HepG2 (cell line): Measurements from ENCODE around the gene ASPRV1. TPM values are rescaled to one million over a fixed set of nuclear protein-coding genes. Genes with fewer than 3 reads are reported as not detected.

ENCODE experiments used
- ATAC-seq: fragments of 200-7000 bp; cut with Tn5 transposase; 3 replicates; pipeline ENCODE4 v1.9.1; 2020; ENCODE audit warnings: mild to moderate bottlenecking, moderate library complexity
- BruUV-seq: library from RNA; stranded (reverse); fragments of 400-500 nt; replicated peaks from 2 replicates; lab custom pipeline; 2021; lab: Mats Ljungman, UMichigan
- CTCF ChIA-PET: fragments of 300-600 bp; formaldehyde crosslinking; extraction: SDS; loops from one replicate; lab custom pipeline; 2021; ENCODE audit warnings: low total read pairs, inconsistent platforms, low intra/inter-chr PET ratio; lab: Yijun Ruan, JAX
- POLR2A ChIA-PET: fragments of 350-600 bp; sonication (Branson Sonifier 250); formaldehyde crosslinking; loops from one replicate; lab custom pipeline; 2020; ENCODE audit warnings: antibody characterized with exemption, inconsistent platforms; lab: Yijun Ruan, JAX
- DNase-seq: peaks from one replicate; pipeline ENCODE4 v3.0.0-alpha.2; 2015; ENCODE audit warnings: low spot score
- FAIRE-seq: peaks from 3 replicates; lab custom pipeline; 2011; peaks lifted over from hg19 to GRCh38; lab: Jason Lieb, UNC
- H2AFZ ChIP-seq: one replicate; pipeline ENCODE4 v1.6.1; 2011; ENCODE audit warnings: low read length, inconsistent platforms
- H3K27ac ChIP-seq: fragments of 300-600 bp; 3 replicates; pipeline ENCODE4 v1.8.0; 2011; ENCODE audit warnings: mixed run types, mild to moderate bottlenecking, mixed read lengths, low read length, inconsistent platforms; ENCODE audit not compliant: insufficient read depth; ENCODE audit errors: extremely low read length
- H3K27me3 ChIP-seq, 2 experiments: fragments of 200-600 bp in 1 of 2; 2 replicates in 1 of 2; 3 replicates in 1 of 2; pipeline versions ENCODE4 v1.6.0 to v1.8.0; 2011; ENCODE audit warnings: low read length in 2 of 2, mild to moderate bottlenecking in 2 of 2, moderate library complexity in 2 of 2, inconsistent platforms in 1 of 2; ENCODE audit not compliant: insufficient read depth in 2 of 2, control insufficient read depth in 1 of 2
- H3K36me3 ChIP-seq, 2 experiments: fragments of 200-600 bp in 1 of 2; replicated peaks in 1 of 2; 2 replicates in 1 of 2; 3 replicates in 1 of 2; pipeline versions ENCODE4 v1.5.1 to v1.8.0; 2011; ENCODE audit warnings: low read length in 2 of 2, inconsistent platforms in 1 of 2; ENCODE audit not compliant: insufficient read depth in 2 of 2, control insufficient read depth in 1 of 2
- H3K4me1 ChIP-seq: 2 replicates; pipeline ENCODE4 v1.5.1; 2012; ENCODE audit warnings: low read length, inconsistent platforms; ENCODE audit not compliant: insufficient read depth
- H3K4me2 ChIP-seq: 2 replicates; pipeline ENCODE4 v1.6.0; 2011; ENCODE audit warnings: low read depth, low read length, inconsistent platforms
- H3K4me3 ChIP-seq, 3 experiments: fragments of 200-600 bp in 1 of 3; sonication (generic), shearing (Covaris generic) in 1 of 3; replicated peaks in 1 of 3; 2 replicates each; pipeline ENCODE4 v1.5.1; 2011 to 2016; ENCODE audit warnings: low read length in 3 of 3, inconsistent platforms in 2 of 3, low read depth in 2 of 3, mild to moderate bottlenecking in 2 of 3, control low read depth in 1 of 3, mixed read lengths in 1 of 3; ENCODE audit not compliant: insufficient read depth in 1 of 3
- H3K79me2 ChIP-seq: one replicate; pipeline ENCODE4 v1.6.1; 2011; ENCODE audit warnings: low read length, inconsistent platforms; ENCODE audit not compliant: insufficient read depth
- H3K9ac ChIP-seq: 2 replicates; pipeline ENCODE4 v1.6.0; 2011; ENCODE audit warnings: mild to moderate bottlenecking, low read depth, low read length, inconsistent platforms; ENCODE audit not compliant: insufficient read depth
- H3K9me3 ChIP-seq: 2 replicates; pipeline ENCODE4 v1.5.1; 2012; ENCODE audit warnings: mild to moderate bottlenecking, low read length
- H4K20me1 ChIP-seq: 2 replicates; pipeline ENCODE4 v1.6.0; 2011; ENCODE audit warnings: inconsistent platforms, mild to moderate bottlenecking, low read length, moderate library complexity; ENCODE audit not compliant: insufficient read depth
- HNRNPLL ChIP-seq: fragments of 200-400 bp; formaldehyde crosslinking; IDR thresholded peaks from 2 replicates; pipeline ENCODE4 v1.6.1; 2017; ENCODE audit warnings: mild to moderate bottlenecking, low read depth, low read length; ENCODE audit not compliant: poor library complexity, severe bottlenecking
- MIXL1 ChIP-seq: IDR thresholded peaks from 2 replicates; pipeline ENCODE4 v1.6.1; 2016
- TSC22D2 ChIP-seq: sonication (generic); formaldehyde crosslinking; IDR thresholded peaks from 2 replicates; pipeline ENCODE4 v1.5.1; 2020; ENCODE audit warnings: missing genetic modification reagents, mild to moderate bottlenecking, borderline replicate concordance
- ZNF782 ChIP-seq: sonication (generic); formaldehyde crosslinking; IDR thresholded peaks from 2 replicates; pipeline ENCODE4 v1.4.0; 2020; ENCODE audit warnings: missing genetic modification reagents, mild to moderate bottlenecking, borderline replicate concordance
- WGBS: methylation state at CpG from one replicate; pipeline ENCODE4 v1.1.6; 2017; ENCODE audit warnings: low lambda C conversion rate; 5-methylcytosine and 5-hydroxymethylcytosine counted together
- in situ Hi-C: cut with HindIII; loops from 2 replicates; pipeline ENCODE4 v1.10.0; 2017; ENCODE audit warnings: low pct_unique_long_range_greater_than_20kb; ENCODE audit not compliant: extremely low pct_ligation_motif_present
- intact Hi-C: fragments of 100-400 bp; cut with micrococcal nuclease; formaldehyde crosslinking; loops from one replicate; pipeline ENCODE4 v1.10.0; 2022; ENCODE audit not compliant: unreplicated experiment
- polyA plus RNA-seq, 8 experiments: library from polyadenylated mRNA; depleted of rRNA in 3 of 8; stranded (reverse) in 7 of 8; unstranded in 1 of 8; fragments of >200 nt; fragmentation: Illumina TruSeq in 4 of 8; extraction: Trizol in 4 of 8; gene quantifications; 2 replicates each; pipeline versions ENCODE4 v1.2.1 to v1.2.3, GENCODE V29; 2011 to 2016; ENCODE audit warnings: low read depth in 4 of 8, missing spikeins in 1 of 8, mixed read lengths in 1 of 8; ENCODE audit not compliant: insufficient read depth in 1 of 8
- total RNA-seq, 5 experiments: library from RNA; depleted of rRNA; stranded (reverse); fragments of >200 nt; fragmentation: Illumina TruSeq; extraction: Trizol; gene quantifications; 2 replicates each; pipeline ENCODE4 v1.2.3, GENCODE V29; 2016; ENCODE audit warnings: low read depth in 1 of 5
- TF ChIP-seq, protein P1 (sequence below): sonication (generic); formaldehyde crosslinking; IDR thresholded peaks from 2 replicates; pipeline ENCODE4 v1.5.1; 2020; ENCODE audit warnings: missing genetic modification reagents, mild to moderate bottlenecking, borderline replicate concordance
- TF ChIP-seq, protein P2 (sequence below): sonication (generic); formaldehyde crosslinking; IDR thresholded peaks from 2 replicates; pipeline ENCODE4 v1.4.0; 2020; ENCODE audit warnings: mild to moderate bottlenecking, missing genetic modification reagents, borderline replicate concordance
- TF ChIP-seq, protein P3 (sequence below): IDR thresholded peaks from 2 replicates; pipeline ENCODE4 v1.6.1; 2016; ENCODE audit warnings: missing compliant biosample characterization, missing genetic modification reagents, borderline replicate concordance
- TF ChIP-seq, protein P4 (sequence below): sonication (generic); formaldehyde crosslinking; IDR thresholded peaks from 2 replicates; pipeline ENCODE4 v1.4.0; 2020; ENCODE audit warnings: missing genetic modification reagents
- TF ChIP-seq, protein P5 (sequence below): sonication (generic); formaldehyde crosslinking; IDR thresholded peaks from 2 replicates; pipeline ENCODE4 v1.5.0; 2020; ENCODE audit warnings: mild to moderate bottlenecking, missing genetic modification reagents, borderline replicate concordance
- TF ChIP-seq, protein P6 (sequence below): sonication (generic); formaldehyde crosslinking; IDR thresholded peaks from 2 replicates; pipeline ENCODE4 v1.5.0; 2020; ENCODE audit warnings: mild to moderate bottlenecking, low read depth, missing genetic modification reagents, borderline replicate concordance

ASPRV1 gene
- total and polyA plus RNA-seq, 2 of the 13 experiments (the other 11 are each of a cell fraction or from before 2014, with no cell fraction given), result 0.40 to 0.48 TPM

DNA sequence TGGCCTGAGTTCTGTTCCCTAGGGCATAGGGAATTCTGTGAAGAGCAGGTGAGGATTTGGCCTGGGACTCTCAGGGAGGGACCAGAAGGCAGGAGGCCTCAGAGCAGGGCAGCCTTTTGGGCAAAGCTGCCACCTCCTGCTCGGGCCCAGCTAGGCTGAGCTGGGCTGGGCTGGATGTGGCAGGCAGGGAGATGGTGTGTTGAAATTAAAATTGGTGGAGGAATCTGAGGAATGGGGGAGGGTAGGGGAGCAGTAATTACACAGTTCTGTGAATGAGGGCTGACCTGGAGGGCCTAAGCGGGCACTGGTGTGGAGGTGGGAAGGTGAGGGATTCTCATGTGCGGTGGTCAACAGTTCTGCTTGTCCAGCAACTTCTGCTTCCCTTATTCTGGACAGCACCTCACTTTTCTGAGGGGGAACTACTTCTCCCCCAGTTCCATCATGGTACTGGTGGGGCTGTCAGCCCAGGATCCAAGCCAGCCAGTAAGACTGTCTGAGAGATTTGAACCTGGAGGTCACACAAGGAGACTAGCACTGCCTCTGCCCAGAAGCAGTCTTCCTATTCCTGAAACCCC is 22.0 kb upstream of the ASPRV1 start:
- no peak overlapping the region for H3K4me2 ChIP-seq
- H3K9ac ChIP-seq, result no peak overlapping the region
- H3K4me3 ChIP-seq, result no peak overlapping the region
- FAIRE-seq, result no peak
- DNase-seq, result no peak
- ATAC-seq, result no peak
- 75% methylated on average over 3 of the region's 3 CpGs for WGBS
- in situ Hi-C loops (no loop called here), intact Hi-C loops (no loop called here)
- H3K79me2 ChIP-seq, result no peaks in the 10 kb centered on the region
- peaks cover 20% of the 10 kb centered on the region for H3K4me1 ChIP-seq
- no peaks in the 10 kb centered on the region for H4K20me1 ChIP-seq
- H3K27ac ChIP-seq, result no peak overlapping the region
- H2AFZ ChIP-seq, result no peak overlapping the region
- no peaks in the 10 kb centered on the region; a peak in 1 of 5 replicates for H3K27me3 ChIP-seq
- POLR2A ChIA-PET, result no interaction called here
- CTCF ChIA-PET, result no interaction called here
- no TSS peak for BruUV-seq
- no peaks in the 10 kb centered on the region for H3K9me3 ChIP-seq
- no peaks in the 10 kb centered on the region for H3K36me3 ChIP-seq
- TF ChIP-seq, protein P1, sequence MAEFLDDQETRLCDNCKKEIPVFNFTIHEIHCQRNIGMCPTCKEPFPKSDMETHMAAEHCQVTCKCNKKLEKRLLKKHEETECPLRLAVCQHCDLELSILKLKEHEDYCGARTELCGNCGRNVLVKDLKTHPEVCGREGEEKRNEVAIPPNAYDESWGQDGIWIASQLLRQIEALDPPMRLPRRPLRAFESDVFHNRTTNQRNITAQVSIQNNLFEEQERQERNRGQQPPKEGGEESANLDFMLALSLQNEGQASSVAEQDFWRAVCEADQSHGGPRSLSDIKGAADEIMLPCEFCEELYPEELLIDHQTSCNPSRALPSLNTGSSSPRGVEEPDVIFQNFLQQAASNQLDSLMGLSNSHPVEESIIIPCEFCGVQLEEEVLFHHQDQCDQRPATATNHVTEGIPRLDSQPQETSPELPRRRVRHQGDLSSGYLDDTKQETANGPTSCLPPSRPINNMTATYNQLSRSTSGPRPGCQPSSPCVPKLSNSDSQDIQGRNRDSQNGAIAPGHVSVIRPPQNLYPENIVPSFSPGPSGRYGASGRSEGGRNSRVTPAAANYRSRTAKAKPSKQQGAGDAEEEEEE (CRISPR knock-in tag), result no peak
- TF ChIP-seq MIXL1 (CRISPR knock-in tag) (no peak), ZNF782 (CRISPR knock-in tag) (no peak), TSC22D2 (CRISPR knock-in tag) (no peak), HNRNPLL (no peak)
- TF ChIP-seq, protein P2, sequence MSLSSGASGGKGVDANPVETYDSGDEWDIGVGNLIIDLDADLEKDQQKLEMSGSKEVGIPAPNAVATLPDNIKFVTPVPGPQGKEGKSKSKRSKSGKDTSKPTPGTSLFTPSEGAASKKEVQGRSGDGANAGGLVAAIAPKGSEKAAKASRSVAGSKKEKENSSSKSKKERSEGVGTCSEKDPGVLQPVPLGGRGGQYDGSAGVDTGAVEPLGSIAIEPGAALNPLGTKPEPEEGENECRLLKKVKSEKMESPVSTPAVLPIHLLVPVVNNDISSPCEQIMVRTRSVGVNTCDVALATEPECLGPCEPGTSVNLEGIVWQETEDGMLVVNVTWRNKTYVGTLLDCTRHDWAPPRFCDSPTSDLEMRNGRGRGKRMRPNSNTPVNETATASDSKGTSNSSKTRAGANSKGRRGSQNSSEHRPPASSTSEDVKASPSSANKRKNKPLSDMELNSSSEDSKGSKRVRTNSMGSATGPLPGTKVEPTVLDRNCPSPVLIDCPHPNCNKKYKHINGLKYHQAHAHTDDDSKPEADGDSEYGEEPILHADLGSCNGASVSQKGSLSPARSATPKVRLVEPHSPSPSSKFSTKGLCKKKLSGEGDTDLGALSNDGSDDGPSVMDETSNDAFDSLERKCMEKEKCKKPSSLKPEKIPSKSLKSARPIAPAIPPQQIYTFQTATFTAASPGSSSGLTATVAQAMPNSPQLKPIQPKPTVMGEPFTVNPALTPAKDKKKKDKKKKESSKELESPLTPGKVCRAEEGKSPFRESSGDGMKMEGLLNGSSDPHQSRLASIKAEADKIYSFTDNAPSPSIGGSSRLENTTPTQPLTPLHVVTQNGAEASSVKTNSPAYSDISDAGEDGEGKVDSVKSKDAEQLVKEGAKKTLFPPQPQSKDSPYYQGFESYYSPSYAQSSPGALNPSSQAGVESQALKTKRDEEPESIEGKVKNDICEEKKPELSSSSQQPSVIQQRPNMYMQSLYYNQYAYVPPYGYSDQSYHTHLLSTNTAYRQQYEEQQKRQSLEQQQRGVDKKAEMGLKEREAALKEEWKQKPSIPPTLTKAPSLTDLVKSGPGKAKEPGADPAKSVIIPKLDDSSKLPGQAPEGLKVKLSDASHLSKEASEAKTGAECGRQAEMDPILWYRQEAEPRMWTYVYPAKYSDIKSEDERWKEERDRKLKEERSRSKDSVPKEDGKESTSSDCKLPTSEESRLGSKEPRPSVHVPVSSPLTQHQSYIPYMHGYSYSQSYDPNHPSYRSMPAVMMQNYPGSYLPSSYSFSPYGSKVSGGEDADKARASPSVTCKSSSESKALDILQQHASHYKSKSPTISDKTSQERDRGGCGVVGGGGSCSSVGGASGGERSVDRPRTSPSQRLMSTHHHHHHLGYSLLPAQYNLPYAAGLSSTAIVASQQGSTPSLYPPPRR (CRISPR knock-in tag), result no peak
- TF ChIP-seq, protein P3, sequence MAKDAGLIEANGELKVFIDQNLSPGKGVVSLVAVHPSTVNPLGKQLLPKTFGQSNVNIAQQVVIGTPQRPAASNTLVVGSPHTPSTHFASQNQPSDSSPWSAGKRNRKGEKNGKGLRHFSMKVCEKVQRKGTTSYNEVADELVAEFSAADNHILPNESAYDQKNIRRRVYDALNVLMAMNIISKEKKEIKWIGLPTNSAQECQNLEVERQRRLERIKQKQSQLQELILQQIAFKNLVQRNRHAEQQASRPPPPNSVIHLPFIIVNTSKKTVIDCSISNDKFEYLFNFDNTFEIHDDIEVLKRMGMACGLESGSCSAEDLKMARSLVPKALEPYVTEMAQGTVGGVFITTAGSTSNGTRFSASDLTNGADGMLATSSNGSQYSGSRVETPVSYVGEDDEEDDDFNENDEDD (CRISPR knock-in tag), result no peak
- TF ChIP-seq, protein P4, sequence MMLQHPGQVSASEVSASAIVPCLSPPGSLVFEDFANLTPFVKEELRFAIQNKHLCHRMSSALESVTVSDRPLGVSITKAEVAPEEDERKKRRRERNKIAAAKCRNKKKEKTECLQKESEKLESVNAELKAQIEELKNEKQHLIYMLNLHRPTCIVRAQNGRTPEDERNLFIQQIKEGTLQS (CRISPR knock-in tag), result no peak
- TF ChIP-seq, protein P5, sequence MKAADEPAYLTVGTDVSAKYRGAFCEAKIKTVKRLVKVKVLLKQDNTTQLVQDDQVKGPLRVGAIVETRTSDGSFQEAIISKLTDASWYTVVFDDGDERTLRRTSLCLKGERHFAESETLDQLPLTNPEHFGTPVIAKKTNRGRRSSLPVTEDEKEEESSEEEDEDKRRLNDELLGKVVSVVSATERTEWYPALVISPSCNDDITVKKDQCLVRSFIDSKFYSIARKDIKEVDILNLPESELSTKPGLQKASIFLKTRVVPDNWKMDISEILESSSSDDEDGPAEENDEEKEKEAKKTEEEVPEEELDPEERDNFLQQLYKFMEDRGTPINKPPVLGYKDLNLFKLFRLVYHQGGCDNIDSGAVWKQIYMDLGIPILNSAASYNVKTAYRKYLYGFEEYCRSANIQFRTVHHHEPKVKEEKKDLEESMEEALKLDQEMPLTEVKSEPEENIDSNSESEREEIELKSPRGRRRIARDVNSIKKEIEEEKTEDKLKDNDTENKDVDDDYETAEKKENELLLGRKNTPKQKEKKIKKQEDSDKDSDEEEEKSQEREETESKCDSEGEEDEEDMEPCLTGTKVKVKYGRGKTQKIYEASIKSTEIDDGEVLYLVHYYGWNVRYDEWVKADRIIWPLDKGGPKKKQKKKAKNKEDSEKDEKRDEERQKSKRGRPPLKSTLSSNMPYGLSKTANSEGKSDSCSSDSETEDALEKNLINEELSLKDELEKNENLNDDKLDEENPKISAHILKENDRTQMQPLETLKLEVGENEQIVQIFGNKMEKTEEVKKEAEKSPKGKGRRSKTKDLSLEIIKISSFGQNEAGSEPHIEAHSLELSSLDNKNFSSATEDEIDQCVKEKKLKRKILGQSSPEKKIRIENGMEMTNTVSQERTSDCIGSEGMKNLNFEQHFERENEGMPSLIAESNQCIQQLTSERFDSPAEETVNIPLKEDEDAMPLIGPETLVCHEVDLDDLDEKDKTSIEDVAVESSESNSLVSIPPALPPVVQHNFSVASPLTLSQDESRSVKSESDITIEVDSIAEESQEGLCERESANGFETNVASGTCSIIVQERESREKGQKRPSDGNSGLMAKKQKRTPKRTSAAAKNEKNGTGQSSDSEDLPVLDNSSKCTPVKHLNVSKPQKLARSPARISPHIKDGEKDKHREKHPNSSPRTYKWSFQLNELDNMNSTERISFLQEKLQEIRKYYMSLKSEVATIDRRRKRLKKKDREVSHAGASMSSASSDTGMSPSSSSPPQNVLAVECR (CRISPR knock-in tag), result no peak
- TF ChIP-seq, protein P6, sequence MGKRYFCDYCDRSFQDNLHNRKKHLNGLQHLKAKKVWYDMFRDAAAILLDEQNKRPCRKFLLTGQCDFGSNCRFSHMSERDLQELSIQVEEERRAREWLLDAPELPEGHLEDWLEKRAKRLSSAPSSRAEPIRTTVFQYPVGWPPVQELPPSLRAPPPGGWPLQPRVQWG, result no peak
